GM20431 (cell line): ENCODE results near the gene RFC1.

Experiments
- in situ Hi-C: fragments of 300-500 bp; cut with MseI, MboI; formaldehyde crosslinking; loops from one replicate; pipeline ENCODE4 v1.15.0; 2020; ENCODE audit warnings: low sequenced_read_pairs; ENCODE audit not compliant: unreplicated experiment

The RFC1 gene

DNA sequence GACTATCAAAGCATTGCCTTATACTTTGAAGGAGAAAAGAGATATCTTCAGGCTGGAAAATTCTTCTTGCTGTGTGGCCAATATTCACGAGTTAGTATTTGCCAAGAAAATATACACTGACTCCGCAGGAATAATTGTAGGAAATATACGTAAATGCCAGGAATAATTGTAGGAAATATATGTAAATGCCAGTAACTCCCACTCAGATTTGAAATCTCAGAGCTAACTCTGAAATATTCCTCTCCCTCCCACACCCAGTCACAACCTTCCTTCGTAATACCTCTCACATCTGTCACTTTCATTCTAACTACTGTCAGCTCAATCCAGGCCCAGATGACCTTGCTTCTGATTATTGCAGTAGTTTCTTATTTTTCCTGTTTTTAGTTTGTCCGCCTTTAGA lies 110.3 kb downstream of the RFC1 start:
- in situ Hi-C loops = no loop called here

GRCh38 chr4:39255266-39255665 lies 110.9 kb downstream of the RFC1 start:
- in situ Hi-C loops = no loop called here

DNA sequence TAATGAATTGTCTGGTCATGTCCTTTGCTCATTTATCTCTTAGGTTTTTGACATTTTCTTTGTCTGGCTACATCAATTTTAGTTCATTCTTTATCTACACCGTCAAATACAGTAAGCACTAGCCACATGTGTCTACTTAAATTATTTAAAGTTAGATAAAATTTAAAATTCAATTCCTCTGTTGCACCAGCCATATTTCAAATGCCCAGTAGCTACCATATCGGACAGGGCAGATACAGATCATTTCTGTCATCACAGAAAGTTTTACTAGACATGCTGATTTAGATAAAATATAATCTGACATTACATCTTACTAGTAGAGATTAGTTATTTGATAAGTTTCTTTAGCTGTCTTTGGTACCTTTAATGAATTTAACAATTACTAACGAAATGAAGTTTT lies 122.7 kb downstream of the RFC1 start:
- in situ Hi-C loops = no loop called here
